IPS DF 4.7 (cell line): ENCODE measurements around the gene NKAIN2.

Experiments
- DNase-seq: peaks from one replicate; pipeline ENCODE4 v3.0.0-alpha.2; 2013; ENCODE audit warnings: low spot score; ENCODE audit errors: extremely low read depth

NKAIN2 gene

DNA sequence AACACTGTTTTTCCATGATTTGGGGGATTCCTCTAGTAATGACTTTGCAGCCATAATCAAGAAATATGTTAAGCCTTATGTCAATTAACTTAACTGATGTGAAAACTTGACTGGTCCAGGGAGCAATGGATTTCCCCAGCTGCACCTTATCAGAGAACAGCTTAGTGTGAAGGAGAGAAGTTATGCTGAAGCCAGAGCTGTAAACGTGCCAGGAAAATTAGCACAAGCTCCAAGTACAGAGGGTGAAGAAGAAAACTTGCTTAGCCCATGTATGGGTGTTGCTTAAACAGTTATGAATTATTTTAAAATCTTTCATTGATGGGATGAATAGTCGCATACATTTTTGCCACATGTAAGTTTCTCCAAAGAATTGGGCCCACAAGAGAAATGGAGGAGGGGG lies 943.7 kb downstream of the NKAIN2 start:
- DNase-seq: no peak

DNA sequence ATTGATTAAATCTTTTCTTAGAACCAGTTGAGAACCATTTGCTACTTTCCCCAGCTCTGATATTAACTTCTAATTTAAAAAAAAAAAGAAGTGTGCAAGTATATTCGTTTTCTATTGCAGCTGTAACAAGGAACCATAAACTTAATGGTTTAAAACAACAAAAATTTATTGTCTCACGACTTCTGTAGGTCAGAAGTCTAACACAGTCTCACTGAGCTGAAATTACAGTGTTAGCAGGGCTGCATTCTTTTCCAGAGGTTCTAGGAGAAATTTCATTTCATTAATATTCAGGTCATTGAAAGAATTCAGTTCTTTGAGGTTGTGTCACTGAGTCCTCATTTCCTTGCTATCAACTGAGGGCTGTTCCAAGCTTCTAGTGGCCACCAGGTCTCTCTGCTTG lies 945.1 kb downstream of the NKAIN2 start:
- DNase-seq: no peak

DNA sequence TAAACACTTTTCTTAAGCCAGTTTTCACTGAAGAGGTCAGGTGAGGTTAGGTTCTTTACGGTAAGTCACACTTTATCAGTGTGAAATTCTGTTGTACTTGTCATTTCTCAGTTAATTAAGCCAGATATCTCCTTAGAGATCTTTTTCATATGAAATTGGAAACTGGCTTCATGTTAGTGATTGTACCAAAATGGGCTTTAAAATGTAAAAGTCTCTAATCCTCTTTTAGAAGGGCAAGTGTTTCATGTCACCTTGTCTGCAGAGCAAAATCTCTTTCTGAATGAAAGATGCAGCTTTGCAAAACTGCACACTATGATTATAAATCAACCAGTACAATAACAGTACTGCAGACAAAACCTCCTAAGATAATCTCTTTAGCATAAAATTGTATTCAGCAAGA lies 949.3 kb downstream of the NKAIN2 start:
- no peak for DNase-seq

DNA sequence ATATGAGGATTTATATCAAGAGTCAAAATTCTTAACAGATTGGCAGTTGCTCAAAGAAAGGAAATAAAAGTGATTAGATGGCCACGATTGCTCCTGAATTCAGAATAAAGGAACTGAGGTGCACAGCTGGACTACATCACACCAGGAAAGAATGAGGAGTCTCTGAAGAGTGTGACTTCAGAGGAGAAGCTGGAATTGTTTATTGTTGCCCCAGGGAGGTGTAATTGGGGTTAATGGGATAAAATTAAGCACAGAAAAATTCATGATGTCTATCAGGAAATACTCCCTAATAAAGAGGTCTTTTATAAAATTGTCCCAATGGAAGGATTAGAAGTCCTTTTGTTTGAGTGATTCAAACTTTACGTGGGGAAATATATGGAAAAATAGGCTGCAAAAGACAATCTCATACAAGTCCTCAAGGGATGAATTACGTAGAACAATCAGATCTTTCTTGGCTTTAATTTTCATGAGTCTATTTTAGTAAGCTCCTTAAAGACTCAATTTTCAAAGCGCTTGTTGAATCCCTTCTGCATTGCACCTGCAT lies 950.0 kb downstream of the NKAIN2 start:
- no peak for DNase-seq

DNA sequence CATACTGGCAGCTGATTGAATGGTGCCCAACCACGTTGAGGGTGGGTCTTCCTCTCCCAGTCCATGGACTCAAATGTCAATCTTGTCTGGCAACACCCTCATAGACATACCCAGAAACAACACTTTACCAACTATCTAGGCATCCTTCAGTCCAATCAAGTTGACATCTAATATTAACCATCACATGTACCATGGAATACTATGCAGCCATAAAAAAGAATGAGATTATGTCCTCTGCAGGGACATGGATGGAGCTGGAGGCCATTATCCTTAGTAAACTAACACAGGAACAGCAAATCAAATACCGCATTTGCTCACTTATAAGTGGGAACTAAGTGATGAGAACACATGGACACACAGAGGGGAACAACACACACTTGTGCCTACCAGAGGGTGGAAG lies 951.7 kb downstream of the NKAIN2 start:
- DNase-seq: no peak

DNA sequence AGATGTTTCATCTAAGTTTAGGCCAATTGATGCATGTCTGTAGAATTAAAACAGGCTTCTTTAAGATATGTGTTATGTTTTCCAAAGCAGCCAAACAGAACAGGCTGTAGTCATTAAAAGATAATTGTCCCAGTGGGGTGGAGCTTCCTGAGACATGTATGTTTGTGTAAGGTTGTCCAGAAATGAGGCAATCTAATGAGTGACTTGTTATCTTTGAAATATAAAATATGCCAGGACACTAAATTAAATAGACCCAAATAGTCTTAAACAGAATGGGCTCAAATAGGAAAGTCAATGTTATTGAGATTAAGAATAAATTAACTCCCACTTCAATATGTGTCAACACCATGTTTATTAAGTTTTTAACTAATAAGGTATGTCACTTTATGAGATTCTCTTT lies 953.9 kb downstream of the NKAIN2 start:
- DNase-seq: no peak

DNA sequence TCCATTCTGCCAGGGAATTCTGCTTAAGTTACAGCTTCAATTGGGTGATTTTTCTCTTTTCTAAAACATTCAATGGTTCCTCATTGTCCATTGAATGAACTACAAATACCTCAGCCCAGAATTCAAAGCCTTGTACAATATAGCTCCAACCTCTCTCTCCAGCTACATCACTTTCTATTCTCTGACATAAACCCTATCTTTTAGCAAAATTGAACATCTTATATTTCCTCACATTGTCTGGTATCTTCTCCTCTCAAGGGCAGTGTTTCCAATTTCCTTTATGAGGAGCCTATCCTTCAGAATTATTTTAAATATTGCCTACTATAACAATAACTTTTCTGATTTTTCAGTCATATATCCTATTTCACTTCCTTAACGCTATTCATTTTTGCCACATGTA lies 955.0 kb downstream of the NKAIN2 start:
- no peak for DNase-seq

DNA sequence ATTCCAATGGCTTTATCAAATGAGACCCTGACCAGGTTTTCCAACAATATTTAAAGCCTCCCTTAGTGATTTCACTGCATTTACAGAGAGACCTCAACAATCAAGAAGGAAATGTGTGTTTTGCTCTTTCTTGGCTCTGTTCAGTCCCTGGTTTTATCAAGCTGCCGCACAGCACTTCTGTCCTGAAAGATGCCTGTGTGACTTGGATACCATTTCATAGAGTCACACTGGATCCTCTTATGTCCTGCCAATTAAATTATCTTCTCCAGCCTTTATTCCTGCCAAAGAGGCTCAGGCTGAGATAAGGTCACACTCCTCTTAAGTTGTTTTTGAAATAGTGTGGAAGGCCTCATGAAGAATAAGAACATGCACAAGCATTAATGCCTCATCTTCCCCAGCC lies 961.6 kb downstream of the NKAIN2 start:
- DNase-seq: no peak

DNA sequence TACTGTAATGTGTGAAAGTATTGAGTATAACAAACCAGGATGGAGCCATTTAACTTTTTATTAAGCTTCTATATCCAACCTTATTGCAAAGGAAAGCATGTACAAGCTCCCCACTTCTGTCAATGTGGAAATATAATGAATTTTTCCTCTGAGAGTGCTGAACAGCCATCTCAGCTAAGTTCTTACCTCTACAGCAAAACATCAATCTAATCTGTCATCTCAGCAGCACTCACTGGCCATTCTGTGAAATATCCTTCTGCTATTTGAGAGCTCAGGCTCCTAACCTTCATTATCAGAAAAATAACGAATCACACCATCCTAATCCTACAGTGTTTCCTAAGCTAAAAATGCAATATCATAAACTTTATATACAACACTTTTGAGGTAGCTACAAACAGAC lies 964.6 kb downstream of the NKAIN2 start:
- DNase-seq: no peak

DNA sequence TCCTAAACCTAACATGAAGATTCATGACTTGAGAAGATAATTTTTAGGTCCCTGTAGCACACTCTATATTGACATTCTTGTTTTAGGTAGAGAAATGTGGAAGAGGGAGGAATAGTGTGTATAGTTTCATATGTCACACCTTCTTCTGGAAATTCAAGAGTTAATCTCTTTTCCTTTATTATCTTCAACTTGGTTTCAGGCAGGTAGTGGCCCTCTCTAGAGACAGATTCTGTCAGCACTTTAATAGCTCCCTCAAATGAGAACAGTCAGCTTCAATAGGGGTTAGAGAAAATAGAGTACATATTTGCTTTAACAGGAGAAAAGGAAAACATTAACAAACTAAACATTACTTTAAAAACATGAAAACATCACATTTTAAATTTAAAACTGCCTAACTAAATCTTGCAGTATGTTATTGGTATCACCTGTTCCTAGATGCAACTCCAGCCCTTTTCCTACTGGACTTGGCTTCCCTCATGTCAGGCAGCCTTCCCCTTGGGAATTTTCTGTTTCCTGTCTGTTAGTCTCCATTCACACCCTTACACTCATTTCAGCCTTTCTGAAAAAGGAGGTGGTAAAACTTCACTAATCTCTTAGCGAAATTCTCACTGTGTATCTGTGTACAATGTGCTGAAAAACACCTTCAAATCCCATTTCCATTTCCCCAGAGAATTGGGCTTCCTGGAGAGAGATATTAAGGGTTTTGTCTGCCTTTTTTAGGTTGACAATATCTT lies 966.3 kb downstream of the NKAIN2 start:
- DNase-seq: no peak

DNA sequence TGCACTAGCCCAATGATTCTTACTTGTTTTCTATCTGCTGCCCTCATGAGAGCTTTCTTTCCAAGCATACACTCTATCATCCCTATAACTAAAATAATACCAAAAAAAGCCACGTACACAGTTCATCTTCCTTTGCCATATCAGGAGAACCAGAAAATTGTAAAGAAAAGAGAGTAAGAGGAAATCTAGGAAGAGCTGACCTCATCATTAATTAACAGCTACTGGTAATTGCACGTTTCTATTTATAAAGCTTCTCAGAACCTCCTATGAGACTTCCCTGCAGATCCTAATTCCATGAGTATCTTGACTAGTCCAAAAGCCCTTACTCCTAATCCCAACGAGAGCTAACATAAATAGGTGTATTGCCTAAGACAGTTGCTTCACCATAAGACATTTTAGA lies 967.1 kb downstream of the NKAIN2 start:
- no peak for DNase-seq

DNA sequence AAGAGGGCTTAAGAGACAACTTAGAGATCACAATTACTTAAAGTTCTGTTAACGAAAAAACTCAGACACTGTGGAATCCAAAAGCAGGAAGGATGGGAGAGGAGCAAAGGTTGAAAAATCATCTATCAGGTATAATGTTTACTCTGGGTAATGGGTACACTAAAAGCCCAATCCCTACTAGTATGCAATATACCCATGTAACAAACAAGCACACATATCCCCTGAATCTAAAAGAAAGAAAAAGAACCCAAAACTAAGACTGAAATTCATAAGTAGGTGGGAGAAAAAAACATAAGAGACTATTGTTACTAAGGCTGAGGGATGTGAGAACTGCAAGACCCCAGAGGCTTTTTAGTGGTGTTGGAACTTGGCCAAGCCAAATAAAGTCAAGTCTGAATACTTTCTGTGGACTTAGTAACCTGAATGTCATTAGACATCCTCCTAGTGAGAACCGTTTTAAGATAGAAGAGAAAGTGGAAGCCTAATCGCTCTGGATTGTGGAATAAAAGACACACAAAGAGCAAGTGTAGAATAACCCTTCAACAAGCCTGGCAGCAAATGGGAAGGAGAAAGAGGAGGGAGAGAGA lies 969.2 kb downstream of the NKAIN2 start:
- no peak for DNase-seq

DNA sequence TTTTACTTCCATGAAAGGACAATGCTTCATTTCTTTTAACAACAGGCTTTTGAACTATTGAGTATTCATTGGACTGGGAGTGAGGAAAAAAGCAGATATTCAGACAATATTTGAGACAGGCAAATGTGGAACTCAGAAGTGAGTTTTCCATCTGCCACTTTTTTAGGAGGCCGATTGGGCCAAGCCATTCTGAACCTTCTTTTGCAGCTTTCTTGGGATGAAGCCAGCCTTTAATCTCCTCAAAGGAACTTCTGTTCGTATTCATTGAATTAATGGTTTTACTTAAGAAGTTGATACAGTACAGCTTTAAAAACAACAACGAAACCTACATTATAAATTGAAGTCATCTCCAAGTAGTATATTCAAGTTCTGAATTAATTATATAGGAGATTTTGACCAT lies 971.5 kb downstream of the NKAIN2 start:
- DNase-seq: no peak

DNA sequence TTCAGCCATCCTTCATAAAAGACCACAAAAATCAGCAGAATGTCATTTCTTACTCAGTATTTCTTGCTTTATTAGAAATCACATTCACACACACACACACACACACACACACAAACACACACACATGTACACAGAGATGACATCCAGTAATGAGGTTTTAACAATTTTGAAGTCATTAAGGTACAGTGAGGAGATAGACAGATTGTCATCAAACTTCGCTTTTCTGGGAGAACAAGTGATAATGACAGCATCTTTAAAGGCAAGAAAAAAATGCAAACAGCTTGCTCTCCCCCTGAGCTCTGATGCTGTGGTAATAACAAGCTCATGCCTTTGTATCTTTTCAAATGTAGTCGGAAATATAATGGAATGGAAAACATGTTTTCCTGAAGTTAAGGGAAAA lies 974.2 kb downstream of the NKAIN2 start:
- no peak for DNase-seq

DNA sequence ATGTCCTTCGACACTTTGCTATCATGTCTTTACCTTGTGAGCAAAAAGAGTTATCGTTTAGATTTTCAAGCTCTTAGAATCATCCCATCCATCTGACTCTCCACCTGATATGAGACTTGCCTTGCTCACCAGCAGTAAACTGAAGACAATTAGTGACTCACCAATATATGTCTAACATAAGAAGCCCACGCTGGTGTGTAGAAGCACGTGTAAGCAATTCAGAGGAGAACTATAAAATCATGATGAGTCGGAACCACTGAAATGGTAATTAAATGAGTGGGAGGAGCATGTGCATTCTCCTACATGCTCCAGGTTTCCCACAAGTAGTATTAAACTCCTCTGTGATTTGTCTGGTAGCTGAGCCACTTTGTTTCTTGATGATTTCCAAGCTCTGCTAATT lies 977.0 kb downstream of the NKAIN2 start:
- no peak for DNase-seq

DNA sequence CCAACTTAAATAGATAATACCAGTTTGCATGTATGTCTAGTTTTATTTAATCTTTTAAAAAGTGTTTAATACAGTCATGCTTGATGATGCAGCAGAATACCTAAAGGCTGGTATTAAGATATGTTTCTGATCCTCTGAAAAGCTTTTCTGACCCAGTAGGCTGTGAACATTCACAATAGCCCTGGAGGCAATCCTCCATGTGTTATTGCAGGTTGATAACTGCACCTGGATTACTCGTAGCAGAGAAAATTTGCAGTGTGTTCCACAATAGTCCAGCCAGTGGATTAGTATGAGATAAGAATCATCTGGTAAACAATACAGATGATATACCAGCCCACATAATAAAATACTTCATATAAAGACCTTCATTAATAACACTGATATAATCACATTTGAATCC lies 979.7 kb downstream of the NKAIN2 start:
- DNase-seq: no peak

DNA sequence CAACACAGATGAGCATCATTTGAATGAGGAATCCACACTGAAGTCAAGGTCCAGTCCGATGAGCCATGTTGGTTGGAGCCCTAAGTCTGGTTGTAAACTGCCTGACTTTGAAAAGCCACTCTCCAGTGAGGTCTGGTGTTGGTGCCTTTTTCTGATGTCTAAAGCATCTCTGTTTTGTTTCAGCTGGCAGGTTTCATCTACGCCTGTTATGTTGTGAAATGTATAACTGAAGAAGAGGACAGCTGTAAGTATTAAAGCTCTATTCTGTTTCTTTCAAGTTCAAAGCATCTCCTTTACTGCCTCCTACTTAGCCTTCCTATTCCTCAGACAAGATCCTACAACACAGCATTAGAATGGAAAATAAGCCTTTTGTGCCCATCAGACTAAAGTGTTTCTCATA lies 987.5 kb downstream of the NKAIN2 start:
- no peak for DNase-seq

DNA sequence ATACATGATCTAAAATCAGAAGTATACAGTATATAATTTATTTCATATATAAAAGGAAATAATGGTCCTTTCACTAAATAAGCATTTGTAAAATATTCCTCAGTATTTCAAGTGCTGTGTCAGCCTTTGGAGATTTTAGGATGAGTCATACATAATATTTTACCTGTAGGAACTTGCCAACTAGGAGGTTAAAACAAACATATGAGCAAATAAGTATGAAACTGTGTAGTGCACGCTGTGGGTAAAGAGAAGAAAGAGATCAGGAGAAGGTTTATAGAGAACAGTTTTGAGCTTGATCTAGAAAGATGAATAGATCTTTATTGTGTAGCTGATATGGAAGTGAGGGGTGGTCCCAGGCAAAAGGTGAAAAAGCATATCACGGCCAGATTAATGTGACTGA lies 988.7 kb downstream of the NKAIN2 start:
- no peak for DNase-seq

DNA sequence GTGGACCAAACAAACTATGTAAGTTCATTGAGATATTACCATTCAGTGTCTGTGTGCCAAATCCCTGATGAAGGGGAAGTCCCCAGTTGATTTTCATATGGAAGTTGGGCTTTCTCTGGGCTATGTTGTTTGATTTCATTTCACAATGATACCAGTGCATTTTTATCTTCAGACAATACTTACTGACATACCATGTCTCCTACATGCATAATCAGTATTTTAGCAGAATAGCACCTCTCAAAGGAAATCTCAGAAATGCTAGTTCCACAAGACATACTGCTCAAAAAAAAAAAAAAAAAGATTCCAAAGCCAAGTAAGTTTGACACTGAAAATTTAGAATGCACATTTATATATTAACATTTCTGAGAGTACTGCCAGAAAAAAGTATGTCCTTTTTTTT lies 989.7 kb downstream of the NKAIN2 start:
- DNase-seq: no peak

DNA sequence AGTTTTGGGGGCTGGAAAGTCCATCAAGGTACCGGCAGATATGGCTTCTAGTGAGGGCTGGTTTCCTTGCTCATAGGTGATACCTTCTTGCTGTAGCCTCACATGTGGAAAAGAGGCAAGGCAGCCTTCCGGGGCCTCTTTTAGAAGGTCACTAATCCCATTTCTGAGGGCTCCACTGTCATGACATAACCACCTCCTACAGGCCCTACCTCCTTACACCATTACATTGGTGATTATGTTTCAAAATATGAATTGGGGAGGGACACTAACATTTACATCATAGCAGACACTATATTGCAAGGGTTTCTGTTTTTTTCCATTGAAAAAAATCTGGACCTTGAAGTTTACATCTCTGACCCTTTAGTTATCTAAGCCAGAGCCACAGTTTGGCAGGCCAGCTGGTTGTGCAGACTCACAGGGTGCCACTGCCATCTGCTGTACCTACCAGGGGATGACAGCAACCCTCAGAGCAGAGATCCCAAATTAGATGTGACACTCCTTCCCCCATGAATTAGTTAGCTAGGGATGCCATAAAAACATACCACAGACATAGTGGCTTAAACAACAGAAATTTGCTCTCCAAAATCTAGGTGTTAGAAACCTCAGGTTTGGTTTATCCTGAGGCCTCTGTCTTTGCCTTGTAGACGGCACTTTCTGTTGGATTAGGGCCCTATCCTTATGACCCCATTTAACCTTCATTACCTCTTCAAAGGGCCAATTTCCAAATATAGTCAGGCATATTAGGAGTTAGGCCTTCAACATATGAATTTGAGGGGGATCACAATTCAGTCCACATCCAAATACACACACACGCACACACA lies 992.2 kb downstream of the NKAIN2 start:
- no peak for DNase-seq

DNA sequence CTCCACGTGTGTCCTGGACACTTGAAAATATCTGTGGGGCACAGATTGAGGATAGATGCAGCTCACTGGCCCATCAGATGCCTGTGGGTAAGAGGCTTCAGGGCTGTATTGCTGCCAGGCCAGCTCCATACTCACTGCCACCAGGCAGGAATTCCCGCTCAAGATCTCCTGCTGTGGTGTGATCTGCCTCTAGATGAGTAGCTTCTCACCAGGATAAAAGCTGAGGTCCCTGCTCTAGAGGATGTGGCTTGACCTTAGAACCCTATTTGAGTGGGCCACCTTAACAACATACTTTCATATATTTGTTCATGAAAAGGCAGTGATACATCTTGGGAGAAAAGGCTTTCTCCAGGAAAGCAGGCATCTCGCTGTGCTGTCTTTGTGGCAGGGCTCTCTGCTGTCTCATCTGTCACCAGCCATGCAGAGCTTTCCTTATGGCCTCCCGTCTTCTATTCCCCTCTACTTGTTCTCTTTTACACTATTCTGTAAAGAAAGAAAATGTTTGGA lies 992.9 kb downstream of the NKAIN2 start:
- DNase-seq: peak; percentile 3

DNA sequence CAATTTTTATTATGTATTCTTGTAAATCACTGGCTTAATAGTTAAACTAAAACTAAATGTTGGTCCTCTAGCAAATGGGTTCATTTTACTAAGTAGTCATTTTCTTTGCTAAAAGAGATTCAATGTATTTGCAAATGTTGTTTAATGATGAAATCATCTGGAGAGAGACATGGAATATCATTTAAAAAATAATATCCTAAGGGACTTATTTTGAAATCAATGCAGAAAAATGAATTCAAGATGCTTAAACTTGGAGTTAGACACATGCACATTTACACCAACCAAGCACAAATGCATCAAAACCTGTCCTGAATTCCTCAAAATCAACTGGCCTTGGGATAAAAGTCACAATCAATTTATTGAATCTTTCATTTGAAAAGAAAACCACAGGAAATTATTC lies 993.6 kb downstream of the NKAIN2 start:
- no peak for DNase-seq
